Measurements from ENCODE around the gene TMCC1.

TMCC1 gene

GRCh38 chr3:129607391-129608068 lies 286.0 kb downstream of the TMCC1 start:
- peak in 1 of 2 donors; percentile 15 for DNase-seq

GRCh38 chr3:129606636-129607390 lies 286.7 kb downstream of the TMCC1 start, which contains the start of gene PLXND1:
Gene PLXND1, minus strand, starts transcription at chr3:129606676. Its CDS starts 37 bp downstream, at chr3:129606639.
- peak; percentile 53 to 75 for DNase-seq

DNA sequence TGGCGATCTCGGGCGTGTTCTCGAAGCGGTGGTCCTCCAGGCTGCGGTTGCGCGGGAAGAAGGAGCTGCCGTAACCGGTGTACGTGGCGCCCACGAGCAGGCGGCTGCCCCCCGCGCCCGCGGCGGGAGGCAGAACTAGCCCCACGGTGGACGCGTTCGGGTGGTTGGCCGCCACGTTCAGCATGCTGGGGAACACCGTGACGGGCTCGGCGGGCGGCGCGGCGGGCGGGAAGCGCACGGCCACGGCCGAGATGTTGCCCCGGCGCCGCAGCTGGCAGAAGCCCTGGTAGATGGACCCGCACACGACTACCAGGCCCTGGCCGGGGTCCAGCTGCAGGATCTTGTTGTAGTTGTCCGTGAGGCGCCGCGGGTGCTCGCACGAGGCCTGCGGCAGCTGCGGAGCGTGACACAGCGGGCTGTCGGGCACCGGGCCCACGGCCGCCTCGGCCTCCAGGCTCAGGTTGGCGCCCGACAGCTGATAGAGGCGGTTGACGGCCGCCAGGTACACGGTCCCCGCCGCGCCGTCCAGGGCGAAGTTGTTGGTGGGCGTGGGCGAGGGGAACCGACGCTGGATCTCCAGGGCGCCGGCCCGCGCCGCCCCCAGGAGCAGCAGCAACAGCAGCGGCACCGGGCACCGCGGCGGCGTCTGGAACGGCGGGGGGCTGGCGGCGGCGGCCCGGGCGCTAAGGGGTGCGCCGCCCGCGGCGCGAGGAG lies 287.4 kb downstream of the TMCC1 start:
- peak in 1 of 2 donors; percentile 29 for DNase-seq

DNA sequence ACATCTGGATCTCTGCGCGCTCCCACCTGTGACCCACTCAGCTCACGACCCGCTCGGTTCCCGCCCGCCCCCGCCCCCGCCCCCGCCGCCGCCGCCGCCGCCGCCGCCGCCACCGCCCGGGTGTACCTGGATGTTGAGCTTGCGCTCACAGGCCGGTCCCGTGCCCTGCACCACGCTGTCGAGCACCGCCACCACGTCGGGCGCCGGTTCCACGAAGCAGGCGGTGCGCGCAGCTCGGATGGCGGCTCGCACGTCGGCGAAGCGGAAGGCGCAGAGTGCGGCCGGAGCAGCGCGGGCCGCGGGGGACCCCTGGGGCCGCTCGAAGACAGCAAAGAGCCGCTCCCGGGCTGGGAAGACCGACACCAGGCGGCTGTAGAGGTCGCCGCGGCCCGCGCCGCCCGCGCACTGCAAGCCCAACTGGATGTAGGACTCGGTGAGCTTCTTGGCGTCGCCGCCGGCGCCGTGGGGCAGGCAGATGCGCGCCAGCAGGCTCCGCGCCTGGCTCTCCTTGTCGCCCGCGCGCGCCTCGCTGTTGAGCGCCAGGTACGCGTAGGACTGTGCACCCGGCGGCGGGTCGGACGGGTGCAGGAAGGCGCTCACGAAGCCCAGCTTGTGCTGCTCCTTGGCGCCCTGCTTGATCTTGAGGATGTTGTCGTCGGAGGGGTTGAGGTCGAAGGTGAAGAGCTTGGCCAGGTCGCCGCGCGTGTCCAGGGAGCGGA lies 288.1 kb downstream of the TMCC1 start:
- peak in 1 of 2 donors; percentile 34 for DNase-seq

DNA sequence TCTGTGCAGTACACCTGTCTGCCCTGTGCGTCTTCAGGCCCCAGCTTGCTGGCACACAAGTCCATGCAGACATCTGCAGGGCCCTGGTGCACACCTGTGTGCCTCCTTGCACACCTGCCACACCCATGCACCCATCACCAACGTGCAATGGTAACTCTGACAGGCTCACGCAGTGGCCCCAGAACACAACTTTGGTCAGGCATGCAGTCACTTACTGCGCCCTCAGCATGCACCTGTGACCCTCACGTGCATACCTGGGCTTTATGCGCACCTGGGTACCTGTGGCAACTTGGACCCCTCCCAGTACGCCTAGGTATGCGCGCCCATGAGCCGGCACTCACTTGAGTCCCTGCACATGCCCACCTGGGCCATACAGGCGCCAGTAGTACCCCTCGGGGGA lies 288.7 kb downstream of the TMCC1 start:
- no peak for DNase-seq

GRCh38 chr3:129603991-129604749 lies 289.3 kb downstream of the TMCC1 start:
- DNase-seq, result no peak

DNA sequence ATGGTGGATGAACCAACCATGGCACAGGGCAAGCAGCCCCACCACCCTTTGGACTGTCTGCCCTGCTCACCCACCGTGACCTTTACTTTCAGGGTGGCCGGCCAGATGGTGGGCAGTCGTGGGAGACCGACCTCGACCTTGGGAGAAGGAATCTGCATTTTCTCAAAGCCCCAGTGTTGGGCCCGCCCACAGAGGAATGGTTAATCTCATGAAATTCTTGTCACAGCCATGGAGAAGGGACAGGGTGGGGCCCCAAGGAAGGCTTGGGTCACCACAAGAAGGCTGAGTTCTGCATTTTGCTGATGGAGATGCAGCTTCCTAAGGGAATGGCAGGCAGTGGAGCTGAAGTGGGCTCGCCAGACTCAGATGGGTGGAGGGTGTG lies 290.0 kb downstream of the TMCC1 start:
- no peak for DNase-seq

- DNase-seq, result no peak
Observed at GRCh38 chr3:129602730-129603560, 290.6 kb downstream of the TMCC1 start.

DNA sequence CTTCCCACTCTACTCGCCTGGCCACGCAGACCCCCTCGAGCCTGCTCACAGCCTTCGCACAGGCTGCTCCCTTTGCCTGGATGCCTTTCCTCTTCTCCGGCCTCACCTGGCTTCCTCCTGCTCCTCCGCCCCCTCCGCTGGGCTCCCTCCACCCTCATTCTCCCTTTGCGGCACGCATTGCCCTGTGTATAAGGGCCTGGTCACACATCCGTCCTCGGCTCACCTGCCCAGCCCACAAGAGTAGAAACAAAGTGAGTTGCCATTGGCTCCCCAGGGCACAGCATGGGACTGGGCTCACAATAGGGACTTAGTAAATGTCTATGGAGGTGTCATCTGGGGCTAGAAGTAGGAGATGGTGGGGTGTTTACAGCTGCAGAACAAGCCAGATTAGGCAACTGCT lies 291.2 kb downstream of the TMCC1 start:
- DNase-seq, result no peak

- DNase-seq, result no peak
Observed at GRCh38 chr3:129601713-129602112, 291.8 kb downstream of the TMCC1 start.

- no peak for DNase-seq
Observed at GRCh38 chr3:129600348-129600747, 293.2 kb downstream of the TMCC1 start.

DNA sequence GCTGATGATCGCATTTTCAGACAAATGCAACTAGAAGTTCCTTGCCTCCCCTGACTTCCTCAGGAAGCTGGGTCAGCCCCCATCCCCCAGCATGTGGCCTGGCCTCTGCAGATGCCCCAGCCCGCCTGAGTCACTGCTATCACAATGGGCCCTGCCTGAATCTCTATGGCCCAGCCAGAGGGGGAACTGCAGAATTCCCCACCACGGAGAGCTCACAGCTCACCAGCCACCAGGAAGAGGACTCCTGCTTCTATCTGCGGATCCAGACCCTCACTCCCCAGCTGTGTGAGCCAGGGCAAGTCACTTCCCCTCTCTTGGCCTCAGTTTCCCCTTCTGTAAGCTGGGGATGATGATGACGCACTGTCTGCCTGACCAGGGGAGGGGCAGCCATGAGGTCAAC lies 293.9 kb downstream of the TMCC1 start:
- peak in 1 of 2 donors; percentile 29 for DNase-seq

GRCh38 chr3:129599073-129599472 lies 294.4 kb downstream of the TMCC1 start:
- DNase-seq, result no peak

- no peak for DNase-seq
Observed at GRCh38 chr3:129598484-129598883, 295.0 kb downstream of the TMCC1 start.

DNA sequence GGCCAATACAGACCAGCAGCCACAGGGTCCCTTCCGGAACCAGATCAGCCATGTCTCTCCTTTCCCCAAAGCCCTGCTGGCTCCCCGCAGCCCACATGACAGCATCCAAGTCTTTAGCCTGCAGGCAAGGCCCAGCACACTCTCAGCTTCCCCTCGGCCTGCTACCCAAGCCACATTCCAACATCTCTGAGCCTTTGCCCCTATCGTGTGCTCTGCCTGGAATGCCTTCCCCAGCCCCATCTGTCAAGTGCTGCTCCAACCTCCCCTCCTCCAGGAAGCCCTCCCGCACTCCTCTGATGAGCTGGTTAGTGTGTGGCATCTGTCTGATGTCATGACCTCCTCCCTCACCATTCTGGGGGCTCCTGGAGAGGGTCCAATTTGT lies 295.5 kb downstream of the TMCC1 start:
- DNase-seq, result no peak

Data from hippocampal formation (tissue), 2 donors.